DLD1 (cell line): ENCODE measurements around the gene KLHL15.
"Not testable (repeated sequence)": the region's sequence is repeated elsewhere in the genome, so short reads cannot be mapped to it uniquely, and the experiment has no call there.

Experiments used
- in situ Hi-C: cut with HindIII; loops from 2 replicates; pipeline ENCODE4 v1.10.0; 2017; ENCODE audit warnings: low sequenced_read_pairs

Gene KLHL15

GRCh38 chrX:24019448-24019847, 7.5 kb downstream of the KLHL15 start:
- in situ Hi-C loops, result no loop called here

- in situ Hi-C loops, result no loop called here
Measured at GRCh38 chrX:24018809-24019208, 8.2 kb downstream of the KLHL15 start.

GRCh38 chrX:24017674-24018073, 9.3 kb downstream of the KLHL15 start:
- in situ Hi-C loops, result no loop called here

GRCh38 chrX:24014388-24015018, 12.5 kb downstream of the KLHL15 start:
- in situ Hi-C loops, result no loop called here

- in situ Hi-C loops, result no loop called here
Measured at GRCh38 chrX:24012266-24012665, 14.7 kb downstream of the KLHL15 start.

- in situ Hi-C loops, result no loop called here
Measured at GRCh38 chrX:24005867-24006266, 21.1 kb downstream of the KLHL15 start.

- in situ Hi-C loops, result no loop called here
Measured at GRCh38 chrX:24005028-24005427, 22.0 kb downstream of the KLHL15 start.

- in situ Hi-C loops, result no loop called here
Measured at GRCh38 chrX:24002792-24003191, 24.2 kb downstream of the KLHL15 start.

- in situ Hi-C loops, result no loop called here
Measured at GRCh38 chrX:24002167-24002566, 24.8 kb downstream of the KLHL15 start.

GRCh38 chrX:23999671-24000070, 27.3 kb downstream of the KLHL15 start:
- in situ Hi-C loops, result no loop called here

GRCh38 chrX:23993012-23993633, 33.9 kb downstream of the KLHL15 start:
- in situ Hi-C loops, result no loop called here

- in situ Hi-C loops, result no loop called here
Measured at GRCh38 chrX:23992431-23992830, 34.6 kb downstream of the KLHL15 start.

GRCh38 chrX:23990455-23990854, 36.5 kb downstream of the KLHL15 start:
- in situ Hi-C loops, result no loop called here

GRCh38 chrX:23989689-23990088, 37.3 kb downstream of the KLHL15 start:
- in situ Hi-C loops, result no loop called here

- in situ Hi-C loops, result no loop called here
Measured at GRCh38 chrX:23982891-23983290, 44.1 kb downstream of the KLHL15 start.

- in situ Hi-C loops, result no loop called here
Measured at GRCh38 chrX:23981711-23982110, 45.3 kb downstream of the KLHL15 start.

GRCh38 chrX:23981222-23981621, 45.8 kb downstream of the KLHL15 start:
- in situ Hi-C loops, result no loop called here

- in situ Hi-C loops, result no loop called here
Measured at GRCh38 chrX:23980011-23980441, 47.0 kb downstream of the KLHL15 start.

- in situ Hi-C loops, result no loop called here
Measured at GRCh38 chrX:23978491-23978890, 48.5 kb downstream of the KLHL15 start.

- in situ Hi-C loops, result not testable (repeated sequence)
Measured at GRCh38 chrX:23965630-23966029, 61.4 kb downstream of the KLHL15 start.

- in situ Hi-C loops, result no loop called here
Measured at GRCh38 chrX:23964191-23964590, 62.8 kb downstream of the KLHL15 start.

- in situ Hi-C loops, result no loop called here
Measured at GRCh38 chrX:23959781-23960180, 67.2 kb downstream of the KLHL15 start.

- in situ Hi-C loops, result no loop called here
Measured at GRCh38 chrX:23954396-23954795, 72.6 kb downstream of the KLHL15 start.
